Smooth muscle cell of bladder (primary cell): ENCODE measurements around the gene SYNE4. TPM values are rescaled to one million over a fixed set of nuclear protein-coding genes. Genes with fewer than 3 reads are reported as not detected.

ENCODE experiments used
- total RNA-seq: library from RNA; depleted of rRNA; stranded (reverse); fragments of >200 nt; gene quantifications from 2 replicates; pipeline ENCODE4 v1.2.3, GENCODE V29; 2014

SYNE4 gene
- total RNA-seq = 0.09 and 0.28 TPM in 2 replicates

GRCh38 chr19:36008336-36008978, at the start of gene SYNE4:
TSS of gene SYNE4 (minus strand) at chr19:36008813. CDS start at chr19:36008681, 132 bp downstream.

DNA sequence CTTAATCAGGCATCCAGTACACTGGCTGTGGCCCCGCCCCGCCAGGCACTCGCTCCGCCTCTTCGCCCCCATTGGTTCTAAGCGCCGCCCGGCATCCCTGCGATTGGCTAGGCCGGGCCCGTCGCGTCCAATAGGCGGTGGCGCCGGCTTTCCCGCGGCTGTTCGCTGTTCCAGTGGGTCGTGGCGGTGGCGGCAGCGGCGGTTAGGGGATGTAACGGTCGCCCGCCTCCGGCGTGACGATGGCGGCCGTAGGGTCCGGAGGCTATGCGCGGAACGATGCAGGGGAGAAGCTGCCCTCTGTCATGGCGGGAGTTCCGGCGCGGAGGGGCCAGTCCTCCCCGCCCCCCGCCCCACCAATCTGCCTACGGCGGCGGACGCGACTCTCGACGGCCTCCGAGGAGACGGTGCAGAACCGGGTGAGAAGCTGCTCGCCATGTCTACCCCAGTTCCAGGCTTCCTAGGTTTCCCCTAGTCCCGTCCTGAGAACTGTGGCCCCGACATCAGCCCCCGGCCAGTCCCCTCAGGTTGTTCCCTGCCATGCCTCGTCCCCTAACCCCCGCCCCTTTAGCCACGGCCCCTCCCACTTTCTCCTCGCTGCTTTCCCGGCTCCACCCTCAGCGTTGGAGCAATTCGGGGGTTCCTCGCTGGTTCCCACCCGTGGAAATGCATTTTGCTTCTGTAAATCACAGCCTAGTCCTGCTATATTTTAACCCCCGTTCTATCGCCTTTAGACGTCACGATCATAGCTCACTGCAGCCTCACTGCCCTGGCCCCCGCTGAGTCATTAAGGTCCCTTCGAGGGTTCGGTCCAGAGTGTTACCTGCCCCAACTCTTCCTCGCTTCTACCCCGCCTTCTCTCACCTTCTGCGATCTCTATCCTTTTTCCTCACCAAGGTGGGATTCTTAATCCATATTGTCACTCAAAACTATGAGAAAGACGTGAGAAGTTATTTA, 46.4 kb upstream of the SYNE4 start, which contains the start of gene WDR62:
TSS of gene WDR62 (plus strand) at position 165 of the 954 bp plus-strand sequence. CDS start at position 240, 75 bp downstream.

DNA sequence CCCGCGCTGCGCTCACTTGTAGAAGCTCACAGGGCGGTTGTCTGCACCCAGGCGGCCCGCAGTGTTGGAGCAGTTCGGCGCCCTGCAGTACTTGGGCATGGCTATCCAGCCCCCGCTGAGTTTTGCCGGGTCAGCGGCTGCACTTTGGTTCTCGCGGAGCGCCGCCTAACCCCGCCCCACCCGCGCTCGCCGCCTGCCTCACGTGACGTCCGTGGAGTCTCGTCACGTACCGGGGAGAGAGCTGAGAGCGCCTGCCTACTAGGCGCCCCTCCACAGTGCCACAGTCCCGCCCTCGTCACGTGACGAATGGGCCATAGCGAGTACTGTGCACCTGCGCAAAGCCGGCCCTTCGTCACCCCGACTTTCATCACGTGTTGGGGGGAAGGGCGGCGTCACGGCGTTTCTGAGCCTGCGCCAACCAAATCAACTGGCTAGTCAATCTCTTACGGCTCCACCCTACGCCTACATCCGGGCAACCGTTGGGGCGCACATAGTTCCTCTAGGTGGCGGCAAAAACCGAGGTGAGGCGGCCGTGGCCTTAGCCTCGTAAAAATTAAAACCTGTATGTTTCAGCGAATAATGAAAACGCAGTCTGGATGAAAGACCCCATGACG, 45.6 kb upstream of the SYNE4 start, which contains the start of gene THAP8:
TSS of gene THAP8 (minus strand) at position 167 of the 614 bp plus-strand sequence. CDS start at position 99, 68 bp downstream.

DNA sequence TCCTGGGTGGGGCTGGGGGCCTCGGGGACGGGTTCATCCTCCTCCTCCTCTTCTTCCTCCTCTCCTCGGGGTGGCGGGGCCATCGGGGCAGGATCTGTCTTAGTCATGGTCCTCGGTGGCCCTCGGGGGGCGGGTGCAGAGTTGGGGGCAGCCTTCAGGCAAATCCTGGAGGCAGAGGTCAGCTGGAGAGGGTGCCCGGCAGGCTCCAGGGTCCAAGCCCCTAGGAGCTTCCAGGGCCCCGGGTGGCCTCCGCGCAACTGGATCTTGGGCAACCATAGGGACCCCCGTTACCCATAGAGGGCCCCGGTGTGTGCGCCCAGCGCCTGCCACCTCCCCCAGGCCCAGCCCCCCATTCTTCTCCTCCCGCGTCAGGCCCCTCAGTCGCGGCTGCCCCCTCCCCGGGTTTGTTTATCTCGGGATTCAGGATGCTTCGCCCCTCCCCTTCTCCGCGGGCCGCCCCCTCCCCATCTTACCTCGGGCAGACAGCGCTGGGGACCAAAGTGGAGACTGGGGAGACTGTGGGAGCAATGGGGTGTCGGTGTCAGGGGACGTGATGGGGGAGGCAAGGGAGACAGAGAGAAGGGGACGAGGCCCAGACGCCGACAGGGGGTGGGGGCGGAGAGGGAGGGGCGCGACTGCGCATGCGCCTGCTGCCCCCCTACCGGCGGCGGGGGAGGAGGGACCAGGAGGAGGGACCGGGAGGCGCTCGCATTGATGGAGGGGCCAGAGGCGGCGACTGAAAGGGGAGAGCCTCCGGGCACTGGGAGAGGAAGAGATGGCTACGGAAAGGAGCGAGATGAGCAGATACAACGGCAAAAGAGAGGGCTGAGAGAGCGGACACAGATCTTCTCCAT, 23.9 kb upstream of the SYNE4 start, which contains the start of gene CLIP3:
TSS of gene CLIP3 (minus strand) at position 623 of the 854 bp plus-strand sequence. CDS start at position 107, 516 bp downstream.

GRCh38 chr19:36014012-36014924, 5.7 kb upstream of the SYNE4 start, which contains the start of gene ALKBH6:
TSS of gene ALKBH6 (minus strand) at chr19:36014213. CDS start at chr19:36013397, 816 bp downstream.

DNA sequence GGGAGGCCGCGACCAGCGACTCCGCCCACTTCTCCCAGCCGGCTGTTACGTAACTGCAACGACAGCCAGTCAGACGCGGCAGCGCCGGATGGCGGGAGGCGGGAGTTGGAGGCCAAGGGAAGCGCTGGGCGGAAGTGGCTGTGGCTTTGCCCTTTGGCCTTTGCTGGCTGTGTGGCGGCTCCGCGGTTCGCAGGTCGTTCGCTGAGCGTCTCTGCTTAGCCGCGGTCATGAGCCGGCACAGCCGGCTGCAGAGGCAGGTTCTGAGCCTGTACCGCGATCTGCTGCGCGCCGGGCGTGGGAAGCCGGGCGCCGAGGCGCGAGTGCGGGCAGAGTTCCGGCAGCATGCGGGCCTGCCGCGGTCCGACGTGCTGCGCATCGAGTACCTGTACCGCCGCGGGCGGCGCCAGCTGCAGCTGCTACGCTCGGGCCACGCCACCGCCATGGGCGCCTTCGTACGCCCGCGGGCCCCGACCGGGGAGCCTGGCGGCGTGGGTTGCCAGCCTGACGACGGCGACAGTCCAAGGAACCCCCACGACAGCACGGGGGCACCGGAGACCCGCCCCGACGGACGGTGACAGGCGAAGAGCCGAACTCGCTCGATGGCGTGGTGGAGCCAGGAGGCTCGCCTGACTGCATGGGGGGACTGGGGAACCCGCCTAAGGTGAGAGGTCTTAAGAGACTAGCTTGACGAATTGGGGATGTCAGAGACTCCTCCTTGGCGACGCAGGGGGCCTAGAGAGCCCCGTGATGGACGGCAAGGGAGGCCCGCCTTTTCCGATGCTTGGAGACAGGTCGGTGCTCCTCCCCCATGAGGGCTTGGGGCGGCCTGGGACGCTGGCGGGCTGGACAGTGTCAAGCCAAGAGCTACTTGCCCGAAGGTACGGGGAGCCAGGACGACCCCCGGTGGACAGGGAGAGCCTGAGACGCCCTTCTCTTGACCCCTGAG, 13.3 kb downstream of the SYNE4 start, which contains the start of gene SDHAF1:
TSS of gene SDHAF1 (plus strand) at position 141 of the 946 bp plus-strand sequence. CDS start at position 228, 87 bp downstream.

Other genes starting within 250 kb of the SYNE4 start
- gene ARHGAP33, start 233.2 kb downstream of the SYNE4 start, total RNA-seq = 1.00 and 1.3 TPM in 2 replicates
- not detected in 2 replicates for gene PRODH2, start 196.0 kb downstream of the SYNE4 start, total RNA-seq
- gene NPHS1, start 156.3 kb downstream of the SYNE4 start, total RNA-seq = not detected in 2 replicates
- not detected in 2 replicates for gene KIRREL2, start 151.9 kb downstream of the SYNE4 start, total RNA-seq
- gene APLP1, start 140.2 kb downstream of the SYNE4 start, total RNA-seq = 1.7 and 3.9 TPM in 2 replicates
- gene NFKBID, start 108.3 kb downstream of the SYNE4 start, total RNA-seq = 2.7 and 3.8 TPM in 2 replicates
- gene HCST, start 106.3 kb downstream of the SYNE4 start, total RNA-seq = 1.00 and 2.8 TPM in 2 replicates
- not detected in 2 replicates for gene TYROBP, start 100.5 kb downstream of the SYNE4 start, total RNA-seq
- gene LRFN3, start 72.4 kb downstream of the SYNE4 start, total RNA-seq = 1.00 and 2.4 TPM in 2 replicates
- gene SDHAF1, start 13.6 kb downstream of the SYNE4 start, total RNA-seq = 12.1 and 14.5 TPM in 2 replicates
- gene ALKBH6, start 5.4 kb upstream of the SYNE4 start, total RNA-seq = 13.7 and 16.7 TPM in 2 replicates
- 7.8 and 11.9 TPM in 2 replicates for gene CLIP3, start 24.1 kb upstream of the SYNE4 start, total RNA-seq
- 1.8 and 4.3 TPM in 2 replicates for gene THAP8, start 45.5 kb upstream of the SYNE4 start, total RNA-seq
- gene WDR62, start 46.1 kb upstream of the SYNE4 start, total RNA-seq = 0.55 and 0.85 TPM in 2 replicates
- not detected in 2 replicates for gene OVOL3, start 102.3 kb upstream of the SYNE4 start, total RNA-seq
- 90.0 and 102 TPM in 2 replicates for gene POLR2I, start 106.1 kb upstream of the SYNE4 start, total RNA-seq
- gene TBCB, start 106.7 kb upstream of the SYNE4 start, total RNA-seq = 196 and 210 TPM in 2 replicates
- gene CAPNS1, start 131.3 kb upstream of the SYNE4 start, total RNA-seq = 364 and 384 TPM in 2 replicates
- 45.4 and 90.6 TPM in 2 replicates for gene COX7A1, start 143.6 kb upstream of the SYNE4 start, total RNA-seq
- gene ZNF565, start 205.9 kb upstream of the SYNE4 start, total RNA-seq = 4.6 and 5.6 TPM in 2 replicates
- gene ZNF146, start 206.3 kb upstream of the SYNE4 start, total RNA-seq = 71.9 and 75.8 TPM in 2 replicates